GM12878 (cell line): ENCODE measurements around the gene CDH4. TPM values are rescaled to one million over a fixed set of nuclear protein-coding genes. Genes with fewer than 3 reads are reported as not detected.

Source experiments
- ATAC-seq: fragments of 200-7000 bp; cut with Tn5 transposase; 3 replicates; pipeline ENCODE4 v1.9.1; 2020; ENCODE audit warnings: mild to moderate bottlenecking, moderate library complexity
- BruUV-seq: library from RNA; stranded (reverse); fragments of 400-500 nt; replicated peaks from 2 replicates; lab custom pipeline; 2021; lab: Mats Ljungman, UMichigan
- CTCF ChIA-PET: fragments of 300-600 bp; sonication (Branson Sonifier 250); formaldehyde crosslinking; extraction: SDS; loops from one replicate; lab custom pipeline; 2021; ENCODE audit warnings: inconsistent platforms; lab: Yijun Ruan, JAX
- POLR2A ChIA-PET: fragments of 350-600 bp; formaldehyde crosslinking; extraction: SDS; loops from one replicate; lab custom pipeline; 2021; ENCODE audit warnings: inconsistent platforms; lab: Charles Lee
- RAD21 ChIA-PET: fragments of 300-600 bp; sonication (Branson Sonifier 250); formaldehyde crosslinking; loops from one replicate; lab custom pipeline; 2023; ENCODE audit warnings: antibody characterized with exemption; ENCODE audit not compliant: unreplicated experiment; lab: Charles Lee
- SMC1A ChIA-PET: fragments of 300-600 bp; sonication (Branson Sonifier 250); formaldehyde crosslinking; loops from one replicate; lab custom pipeline; 2023; ENCODE audit not compliant: unreplicated experiment, uncharacterized antibody; lab: Charles Lee
- DNase-seq: peaks from one replicate; pipeline ENCODE4 v3.0.0-alpha.2; 2011; ENCODE audit warnings: low read depth, low spot score
- FAIRE-seq: peaks from 3 replicates; lab custom pipeline; 2011; peaks lifted over from hg19 to GRCh38; lab: Jason Lieb, UNC
- H2AFZ ChIP-seq: 2 replicates; pipeline ENCODE4 v1.6.0; 2011; ENCODE audit warnings: low read depth, low read length, control low read depth; ENCODE audit not compliant: control insufficient read depth
- H3K27ac ChIP-seq: 2 replicates; pipeline ENCODE4 v1.5.1; 2011; ENCODE audit warnings: control low read depth; ENCODE audit not compliant: control insufficient read depth, insufficient read depth
- H3K27me3 ChIP-seq, 2 experiments: replicated peaks in 1 of 2; 2 replicates each; pipeline versions ENCODE4 v1.6.0 to v1.6.1; 2011; ENCODE audit warnings: low read length in 1 of 2; ENCODE audit not compliant: control insufficient read depth in 2 of 2, insufficient read depth in 2 of 2
- H3K36me3 ChIP-seq, 2 experiments: 2 replicates each; pipeline ENCODE4 v1.5.1; 2011; ENCODE audit warnings: low read length in 1 of 2; ENCODE audit not compliant: control insufficient read depth in 2 of 2, insufficient read depth in 2 of 2
- H3K4me1 ChIP-seq: 2 replicates; pipeline ENCODE4 v1.6.1; 2011; ENCODE audit warnings: mild to moderate bottlenecking, low read length, moderate library complexity, mixed read lengths; ENCODE audit not compliant: control insufficient read depth, insufficient read depth
- H3K4me2 ChIP-seq: 2 replicates; pipeline ENCODE4 v1.6.0; 2011; ENCODE audit warnings: control low read depth; ENCODE audit not compliant: control insufficient read depth, insufficient read depth
- H3K4me3 ChIP-seq: fragments of 200-600 bp; sonication (generic); 2 replicates; pipeline ENCODE4 v1.5.1; 2016
- H3K79me2 ChIP-seq: 2 replicates; pipeline ENCODE4 v1.6.0; 2011; ENCODE audit warnings: low read length; ENCODE audit not compliant: control insufficient read depth, insufficient read depth
- H3K9ac ChIP-seq: 2 replicates; pipeline ENCODE4 v1.8.0; 2011; ENCODE audit warnings: low read length, control low read depth, mixed read lengths; ENCODE audit not compliant: control insufficient read depth, insufficient read depth
- H3K9me3 ChIP-seq: replicated peaks from 3 replicates; pipeline ENCODE4 v1.5.1; 2011; ENCODE audit warnings: mild to moderate bottlenecking, low read length; ENCODE audit not compliant: control insufficient read depth, insufficient read depth
- H4K20me1 ChIP-seq: 2 replicates; pipeline ENCODE4 v1.6.0; 2011; ENCODE audit not compliant: control insufficient read depth, insufficient read depth
- HDGF ChIP-seq: fragments of 450-650 bp; IDR thresholded peaks from 2 replicates; pipeline ENCODE4 v1.6.1; 2016; ENCODE audit warnings: antibody characterized with exemption
- LARP7 ChIP-seq: fragments of 450-650 bp; IDR thresholded peaks from 2 replicates; pipeline ENCODE4 v1.6.1; 2017; ENCODE audit warnings: mild to moderate bottlenecking
- MYB ChIP-seq: fragments of 150-350 bp; IDR thresholded peaks from 2 replicates; pipeline ENCODE4 v1.6.1; 2014; ENCODE audit warnings: mild to moderate bottlenecking, low read depth, low read length, borderline replicate concordance
- POLR2AphosphoS5 ChIP-seq: IDR thresholded peaks from 2 replicates; pipeline ENCODE4 v1.6.1; 2011; ENCODE audit warnings: mild to moderate bottlenecking, low read length, inconsistent platforms
- RFX5 ChIP-seq: IDR thresholded peaks from 2 replicates; pipeline ENCODE4 v1.6.1; 2011; ENCODE audit warnings: low read depth, low read length, improper control_type of control experiment
- WGBS: methylation state at CpG from one replicate; pipeline ENCODE4 v1.1.6; 2016; ENCODE audit warnings: low lambda C conversion rate; ENCODE audit not compliant: insufficient replicate concordance, insufficient coverage; ENCODE audit errors: missing lambda C conversion rate; 5-methylcytosine and 5-hydroxymethylcytosine counted together
- in situ Hi-C: fragments of 300-500 bp; cut with MboI; formaldehyde crosslinking; loops from 9 replicates; pipeline ENCODE4 v1.14.3; 2018; ENCODE audit warnings: mixed read lengths
- intact Hi-C: fragments of 100-400 bp; cut with micrococcal nuclease; formaldehyde crosslinking; loops from one replicate; pipeline ENCODE4 v1.14.2; 2022; ENCODE audit not compliant: unreplicated experiment
- polyA plus RNA-seq, 11 experiments: library from polyadenylated mRNA; depleted of rRNA in 4 of 11; unstranded in 6 of 11; stranded (reverse) in 5 of 11; fragments of >200 nt; fragmentation: Nextera tagmentation in 4 of 11; fragmentation: Illumina TruSeq in 1 of 11; extraction: Ambion mirVana in 4 of 11; extraction: Trizol in 1 of 11; gene quantifications; 1 replicate in 1 of 11; 2 replicates in 10 of 11; pipeline versions ENCODE4 v1.2.1 to v1.2.3, GENCODE V29; 2011 to 2016; ENCODE audit warnings: inconsistent platforms in 2 of 11, missing spikeins in 2 of 11, low read depth in 1 of 11
- total RNA-seq, 4 experiments: library from RNA; depleted of rRNA in 3 of 4; stranded (reverse); fragments of >200 nt in 3 of 4; fragmentation: Illumina TruSeq in 1 of 4; extraction: Trizol in 1 of 4; gene quantifications; 2 replicates each; pipeline versions ENCODE4 v1.2.1 to v1.2.3, GENCODE V29; 2013 to 2021
- TF ChIP-seq, protein P1 (sequence below): fragments of 450-650 bp; IDR thresholded peaks from 2 replicates; pipeline ENCODE4 v1.6.1; 2017; ENCODE audit warnings: mild to moderate bottlenecking, moderate library complexity
- TF ChIP-seq, protein P2 (sequence below): fragments of 150-350 bp; IDR thresholded peaks from 2 replicates; pipeline ENCODE4 v1.6.1; 2014; ENCODE audit warnings: mild to moderate bottlenecking, low read depth, low read length
- TF ChIP-seq, protein P3 (sequence below), 3 experiments: IDR thresholded peaks in 2 of 3; conservative IDR thresholded peaks in 1 of 3; 2 replicates each; pipeline ENCODE4 v1.5.1; 2011; ENCODE audit warnings: low read depth in 3 of 3, low read length in 3 of 3, mild to moderate bottlenecking in 3 of 3, control low read depth in 2 of 3, moderate library complexity in 2 of 3, inconsistent platforms in 1 of 3, mixed read lengths in 1 of 3; ENCODE audit not compliant: control insufficient read depth in 2 of 3, insufficient read depth in 1 of 3; ENCODE audit errors: extremely low read depth in 1 of 3
- TF ChIP-seq, protein P4 (sequence below): fragments of 450-650 bp; IDR thresholded peaks from 2 replicates; pipeline ENCODE4 v1.6.1; 2017; ENCODE audit warnings: low read depth, mild to moderate bottlenecking, moderate library complexity

Gene CDH4
- total and polyA plus RNA-seq, 10 of the 15 experiments (the other 5 are each of a cell fraction or from before 2014, with no cell fraction given), result not detected

DNA sequence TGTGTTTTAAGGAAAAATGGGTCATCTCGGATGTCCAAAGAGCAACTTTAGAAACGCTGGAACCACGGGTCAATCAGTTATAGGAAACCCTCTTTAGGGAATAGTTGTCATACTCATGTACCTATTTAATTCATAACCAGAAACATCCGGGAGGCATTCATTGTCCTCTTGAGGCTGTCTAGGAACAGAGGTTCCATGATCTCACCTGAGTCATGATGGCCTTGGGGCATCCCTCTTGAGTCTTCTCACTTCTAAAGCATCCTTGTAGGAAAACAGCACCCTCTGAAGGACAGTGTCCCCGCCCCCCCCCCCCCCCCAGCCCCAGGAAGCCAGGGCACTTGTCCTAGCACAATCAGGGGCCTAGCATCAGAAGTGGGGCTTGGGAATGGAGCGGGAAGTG, 46.3 kb upstream of the CDH4 start (continued):
- TF ChIP-seq, protein P1, sequence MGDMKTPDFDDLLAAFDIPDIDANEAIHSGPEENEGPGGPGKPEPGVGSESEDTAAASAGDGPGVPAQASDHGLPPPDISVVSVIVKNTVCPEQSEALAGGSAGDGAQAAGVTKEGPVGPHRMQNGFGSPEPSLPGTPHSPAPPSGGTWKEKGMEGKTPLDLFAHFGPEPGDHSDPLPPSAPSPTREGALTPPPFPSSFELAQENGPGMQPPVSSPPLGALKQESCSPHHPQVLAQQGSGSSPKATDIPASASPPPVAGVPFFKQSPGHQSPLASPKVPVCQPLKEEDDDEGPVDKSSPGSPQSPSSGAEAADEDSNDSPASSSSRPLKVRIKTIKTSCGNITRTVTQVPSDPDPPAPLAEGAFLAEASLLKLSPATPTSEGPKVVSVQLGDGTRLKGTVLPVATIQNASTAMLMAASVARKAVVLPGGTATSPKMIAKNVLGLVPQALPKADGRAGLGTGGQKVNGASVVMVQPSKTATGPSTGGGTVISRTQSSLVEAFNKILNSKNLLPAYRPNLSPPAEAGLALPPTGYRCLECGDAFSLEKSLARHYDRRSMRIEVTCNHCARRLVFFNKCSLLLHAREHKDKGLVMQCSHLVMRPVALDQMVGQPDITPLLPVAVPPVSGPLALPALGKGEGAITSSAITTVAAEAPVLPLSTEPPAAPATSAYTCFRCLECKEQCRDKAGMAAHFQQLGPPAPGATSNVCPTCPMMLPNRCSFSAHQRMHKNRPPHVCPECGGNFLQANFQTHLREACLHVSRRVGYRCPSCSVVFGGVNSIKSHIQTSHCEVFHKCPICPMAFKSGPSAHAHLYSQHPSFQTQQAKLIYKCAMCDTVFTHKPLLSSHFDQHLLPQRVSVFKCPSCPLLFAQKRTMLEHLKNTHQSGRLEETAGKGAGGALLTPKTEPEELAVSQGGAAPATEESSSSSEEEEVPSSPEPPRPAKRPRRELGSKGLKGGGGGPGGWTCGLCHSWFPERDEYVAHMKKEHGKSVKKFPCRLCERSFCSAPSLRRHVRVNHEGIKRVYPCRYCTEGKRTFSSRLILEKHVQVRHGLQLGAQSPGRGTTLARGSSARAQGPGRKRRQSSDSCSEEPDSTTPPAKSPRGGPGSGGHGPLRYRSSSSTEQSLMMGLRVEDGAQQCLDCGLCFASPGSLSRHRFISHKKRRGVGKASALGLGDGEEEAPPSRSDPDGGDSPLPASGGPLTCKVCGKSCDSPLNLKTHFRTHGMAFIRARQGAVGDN, result no peak

DNA sequence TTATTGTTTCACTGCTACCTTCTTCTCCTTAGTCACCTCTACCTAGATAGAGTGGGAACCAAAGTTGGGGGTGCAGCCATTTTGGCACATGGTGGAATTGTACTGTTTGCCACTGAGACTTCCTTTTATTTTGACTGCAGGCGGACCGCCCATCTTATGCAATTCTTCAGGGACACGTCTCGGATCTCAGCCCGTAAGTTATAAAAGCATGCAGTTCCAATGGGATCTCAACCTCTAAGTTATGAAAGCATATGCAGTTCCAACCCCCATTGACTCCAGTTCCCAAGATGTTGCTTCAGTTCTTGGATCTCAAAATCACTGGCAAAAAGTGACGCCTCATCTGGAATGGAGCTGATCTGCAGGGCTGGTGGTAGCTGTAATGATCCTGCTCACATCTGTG, 41.2 kb upstream of the CDH4 start:
- H3K4me3 ChIP-seq, result no peak overlapping the region
- ATAC-seq (no peak), FAIRE-seq (no peak), DNase-seq (no peak)
- in situ Hi-C loops, result loop anchor here (10.0 to 25.0 kb wide), 3 partner anchors 64 to 626 kb away; no protein-coding TSS in a partner anchor
- ChIA-PET RAD21 (no interaction called here), SMC1A (no interaction called here), POLR2A (no interaction called here), CTCF (no interaction called here)
- no peaks in the 10 kb centered on the region for H3K27me3 ChIP-seq
- 52% methylated on average over 6 of the region's 6 CpGs for WGBS
- H3K9ac ChIP-seq, result no peak overlapping the region
- no peaks in the 10 kb centered on the region for H3K79me2 ChIP-seq
- H3K4me1 ChIP-seq, result no peaks in the 10 kb centered on the region
- H3K9me3 ChIP-seq, result no peaks in the 10 kb centered on the region
- no peaks in the 10 kb centered on the region for H4K20me1 ChIP-seq
- H3K36me3 ChIP-seq, result no peaks in the 10 kb centered on the region
- H3K27ac ChIP-seq, result no peak overlapping the region
- H2AFZ ChIP-seq, result no peak overlapping the region
- no TSS peak for BruUV-seq
- H3K4me2 ChIP-seq, result no peak overlapping the region
- intact Hi-C loops, result no loop called here
- TF ChIP-seq, protein P2, sequence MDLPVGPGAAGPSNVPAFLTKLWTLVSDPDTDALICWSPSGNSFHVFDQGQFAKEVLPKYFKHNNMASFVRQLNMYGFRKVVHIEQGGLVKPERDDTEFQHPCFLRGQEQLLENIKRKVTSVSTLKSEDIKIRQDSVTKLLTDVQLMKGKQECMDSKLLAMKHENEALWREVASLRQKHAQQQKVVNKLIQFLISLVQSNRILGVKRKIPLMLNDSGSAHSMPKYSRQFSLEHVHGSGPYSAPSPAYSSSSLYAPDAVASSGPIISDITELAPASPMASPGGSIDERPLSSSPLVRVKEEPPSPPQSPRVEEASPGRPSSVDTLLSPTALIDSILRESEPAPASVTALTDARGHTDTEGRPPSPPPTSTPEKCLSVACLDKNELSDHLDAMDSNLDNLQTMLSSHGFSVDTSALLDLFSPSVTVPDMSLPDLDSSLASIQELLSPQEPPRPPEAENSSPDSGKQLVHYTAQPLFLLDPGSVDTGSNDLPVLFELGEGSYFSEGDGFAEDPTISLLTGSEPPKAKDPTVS, result no peak
- TF ChIP-seq RFX5 (no peak), MYB (no peak), LARP7 (no peak), POLR2AphosphoS5 (no peak), HDGF (no peak)
- TF ChIP-seq, protein P3, sequence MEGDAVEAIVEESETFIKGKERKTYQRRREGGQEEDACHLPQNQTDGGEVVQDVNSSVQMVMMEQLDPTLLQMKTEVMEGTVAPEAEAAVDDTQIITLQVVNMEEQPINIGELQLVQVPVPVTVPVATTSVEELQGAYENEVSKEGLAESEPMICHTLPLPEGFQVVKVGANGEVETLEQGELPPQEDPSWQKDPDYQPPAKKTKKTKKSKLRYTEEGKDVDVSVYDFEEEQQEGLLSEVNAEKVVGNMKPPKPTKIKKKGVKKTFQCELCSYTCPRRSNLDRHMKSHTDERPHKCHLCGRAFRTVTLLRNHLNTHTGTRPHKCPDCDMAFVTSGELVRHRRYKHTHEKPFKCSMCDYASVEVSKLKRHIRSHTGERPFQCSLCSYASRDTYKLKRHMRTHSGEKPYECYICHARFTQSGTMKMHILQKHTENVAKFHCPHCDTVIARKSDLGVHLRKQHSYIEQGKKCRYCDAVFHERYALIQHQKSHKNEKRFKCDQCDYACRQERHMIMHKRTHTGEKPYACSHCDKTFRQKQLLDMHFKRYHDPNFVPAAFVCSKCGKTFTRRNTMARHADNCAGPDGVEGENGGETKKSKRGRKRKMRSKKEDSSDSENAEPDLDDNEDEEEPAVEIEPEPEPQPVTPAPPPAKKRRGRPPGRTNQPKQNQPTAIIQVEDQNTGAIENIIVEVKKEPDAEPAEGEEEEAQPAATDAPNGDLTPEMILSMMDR (IDR thresholded peaks at IDR 0.05 in 2 of 3, conservative IDR thresholded peaks at IDR 0.05 in 1 of 3; ENCODE audit: control insufficient read depth in 2 of 3, extremely low read depth in 1 of 3, insufficient read depth in 1 of 3, low read depth in 3 of 3, low read length in 3 of 3), result no peak
- TF ChIP-seq, protein P4, sequence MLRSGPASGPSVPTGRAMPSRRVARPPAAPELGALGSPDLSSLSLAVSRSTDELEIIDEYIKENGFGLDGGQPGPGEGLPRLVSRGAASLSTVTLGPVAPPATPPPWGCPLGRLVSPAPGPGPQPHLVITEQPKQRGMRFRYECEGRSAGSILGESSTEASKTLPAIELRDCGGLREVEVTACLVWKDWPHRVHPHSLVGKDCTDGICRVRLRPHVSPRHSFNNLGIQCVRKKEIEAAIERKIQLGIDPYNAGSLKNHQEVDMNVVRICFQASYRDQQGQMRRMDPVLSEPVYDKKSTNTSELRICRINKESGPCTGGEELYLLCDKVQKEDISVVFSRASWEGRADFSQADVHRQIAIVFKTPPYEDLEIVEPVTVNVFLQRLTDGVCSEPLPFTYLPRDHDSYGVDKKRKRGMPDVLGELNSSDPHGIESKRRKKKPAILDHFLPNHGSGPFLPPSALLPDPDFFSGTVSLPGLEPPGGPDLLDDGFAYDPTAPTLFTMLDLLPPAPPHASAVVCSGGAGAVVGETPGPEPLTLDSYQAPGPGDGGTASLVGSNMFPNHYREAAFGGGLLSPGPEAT, result no peak
